AML-193 (cell line): ENCODE data around the gene GAS2L2.
"Not testable (repeated sequence)": the region's sequence is repeated elsewhere in the genome, so short reads cannot be mapped to it uniquely, and the experiment has no call there.

Experiments
- DNase-seq, 2 experiments: peaks; one replicate each; lab custom pipeline; 2025; lab: John Stamatoyannopoulos, UW

The GAS2L2 gene

DNA sequence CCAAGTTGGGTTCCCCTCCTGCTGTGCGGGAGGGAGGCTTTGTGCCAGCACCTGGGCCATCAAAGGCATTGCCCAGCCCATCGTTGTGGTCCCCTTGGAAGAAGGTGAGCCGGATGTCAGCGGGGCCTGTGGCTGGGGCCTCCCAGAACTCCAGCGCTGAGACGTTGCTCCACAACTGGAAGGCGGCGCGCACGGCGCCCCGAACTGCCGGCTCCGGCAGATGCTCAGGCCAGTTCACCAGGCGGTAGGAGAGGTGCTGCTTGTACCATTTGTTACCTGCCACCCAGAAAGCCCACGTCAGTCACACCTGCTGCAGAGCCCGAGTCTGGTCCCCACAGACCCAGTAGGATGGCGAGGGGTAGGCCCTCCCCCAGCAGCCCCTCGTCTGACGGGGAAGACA, 20.1 kb upstream of the GAS2L2 start:
- no peak for DNase-seq

DNA sequence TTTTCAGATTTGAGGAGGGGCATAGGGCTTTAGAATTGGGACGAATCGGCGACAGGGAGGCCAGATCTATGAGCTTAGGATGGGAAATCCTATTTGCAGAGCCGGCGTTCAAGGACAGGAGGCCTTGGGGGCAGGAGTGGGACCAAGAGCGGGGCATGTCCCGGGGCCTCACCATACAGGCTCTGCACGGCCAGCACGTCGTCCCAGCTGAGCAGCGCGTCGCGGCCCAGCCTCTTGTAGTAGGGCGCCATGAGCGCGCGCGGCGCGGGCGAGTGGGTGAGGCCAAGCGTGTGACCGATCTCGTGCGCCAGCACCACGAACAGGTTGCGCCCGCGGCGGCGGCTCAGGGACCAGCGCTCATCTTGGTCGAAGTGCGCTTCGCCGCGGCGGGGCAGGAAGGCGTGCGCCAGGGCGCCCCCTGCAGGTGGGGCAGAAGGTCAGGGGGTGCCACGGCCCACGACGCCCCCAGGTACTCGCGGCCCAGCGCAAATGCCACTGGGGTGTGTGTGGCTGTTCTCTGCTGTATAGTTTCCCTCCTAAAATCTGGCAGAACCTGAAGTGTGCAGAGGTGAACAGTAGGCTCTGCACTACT, 17.0 kb upstream of the GAS2L2 start:
- no peak for DNase-seq

GRCh38 chr17:35768797-35769196, 15.8 kb upstream of the GAS2L2 start:
- DNase-seq: no peak

- peak; percentile 72 for DNase-seq
Measured at GRCh38 chr17:35766903-35767510, 14.0 kb upstream of the GAS2L2 start.

GRCh38 chr17:35766489-35766877, 13.4 kb upstream of the GAS2L2 start:
- DNase-seq: no peak

- DNase-seq: no peak
Measured at GRCh38 chr17:35765756-35766488, 12.9 kb upstream of the GAS2L2 start.

DNA sequence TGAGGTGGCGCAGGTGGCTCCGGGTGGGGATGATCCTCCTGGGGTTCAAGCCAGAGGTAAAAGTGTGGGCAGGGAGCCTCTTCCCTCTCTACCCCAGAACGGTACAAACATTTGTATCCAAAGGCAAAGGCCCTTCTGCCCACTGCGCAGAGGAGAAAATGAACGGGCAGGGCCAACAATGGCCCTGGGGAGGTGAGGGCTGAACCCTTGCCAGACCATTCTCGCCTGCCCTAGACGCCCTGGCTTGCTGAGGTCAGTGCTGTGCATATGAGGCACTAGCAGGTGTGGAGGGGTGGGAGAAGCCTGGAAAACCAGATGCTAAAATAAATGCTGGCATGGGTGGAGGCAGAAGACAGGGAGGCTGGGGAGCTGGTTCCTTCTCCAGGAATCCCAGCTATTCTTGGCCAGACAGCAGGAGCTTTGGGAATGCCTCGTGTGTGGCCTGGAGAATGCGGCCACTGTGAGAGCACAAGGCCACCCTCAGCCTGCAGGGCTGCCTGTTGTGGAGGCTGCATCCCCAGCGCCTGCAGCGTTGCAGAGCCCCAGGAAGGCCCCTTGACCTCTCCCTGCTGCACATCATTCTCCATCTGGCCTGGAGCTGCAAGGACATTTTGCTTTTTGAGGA, 12.2 kb upstream of the GAS2L2 start:
- DNase-seq: no peak

DNA sequence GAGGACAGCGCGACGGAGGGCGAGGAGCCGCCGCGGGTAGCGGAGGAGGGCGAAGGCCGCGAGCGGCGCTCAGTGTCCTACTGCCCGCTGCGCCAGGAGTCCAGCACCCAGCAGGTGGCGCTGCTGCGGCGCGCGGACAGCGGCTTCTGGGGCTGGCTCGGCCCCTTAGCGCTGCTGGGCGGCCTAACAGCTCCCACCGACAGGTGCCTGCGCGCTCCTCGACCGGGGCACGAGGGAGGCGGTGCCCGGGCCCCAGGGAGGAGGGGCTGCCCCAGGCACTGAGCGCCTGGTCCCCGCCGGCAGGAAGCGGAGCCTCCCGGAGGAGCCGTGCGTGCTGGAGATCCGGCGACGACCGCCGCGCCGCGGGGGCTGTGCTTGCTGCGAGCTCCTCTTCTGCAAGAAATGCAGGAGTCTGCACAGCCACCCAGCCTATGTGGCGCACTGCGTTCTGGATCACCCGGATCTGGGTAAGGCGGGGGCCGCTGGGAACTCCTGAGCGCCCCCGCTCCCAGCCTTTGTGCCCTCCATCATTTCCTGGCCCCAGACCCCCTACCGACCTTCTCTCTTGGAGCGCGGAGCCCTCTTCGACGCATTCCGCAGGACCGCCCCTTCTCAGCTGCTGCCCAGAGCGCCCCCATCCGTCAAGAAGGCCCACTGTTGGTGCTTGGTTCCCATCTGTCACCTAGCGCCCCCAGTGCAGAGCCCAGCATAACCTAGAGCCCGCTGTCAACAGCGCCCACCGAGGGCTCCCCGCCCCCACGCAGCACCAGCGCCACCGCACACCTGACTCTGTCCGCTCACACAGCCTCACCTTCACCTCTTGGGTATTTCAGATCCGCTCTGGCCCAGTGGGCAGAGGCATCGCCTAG, 11.3 kb upstream of the GAS2L2 start:
- peak; percentile 91 to 94 for DNase-seq

DNA sequence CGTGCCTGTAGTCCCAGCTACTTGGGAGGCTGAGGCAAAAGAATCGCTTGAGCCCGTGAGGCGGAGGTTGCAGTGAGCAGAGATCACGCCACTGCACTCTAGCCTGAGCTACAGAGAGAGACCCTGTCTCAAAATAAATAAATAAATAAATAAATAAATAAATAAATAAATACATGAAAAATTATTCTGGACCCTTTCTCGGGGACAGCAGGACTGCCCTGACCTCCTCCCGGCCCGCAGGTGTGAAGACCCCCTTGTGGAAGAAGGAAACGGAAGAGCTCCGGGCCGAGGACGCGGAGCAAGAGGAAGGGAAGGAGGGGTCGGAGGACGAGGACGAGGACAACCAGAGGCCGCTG, 10.7 kb upstream of the GAS2L2 start:
- DNase-seq: no peak

DNA sequence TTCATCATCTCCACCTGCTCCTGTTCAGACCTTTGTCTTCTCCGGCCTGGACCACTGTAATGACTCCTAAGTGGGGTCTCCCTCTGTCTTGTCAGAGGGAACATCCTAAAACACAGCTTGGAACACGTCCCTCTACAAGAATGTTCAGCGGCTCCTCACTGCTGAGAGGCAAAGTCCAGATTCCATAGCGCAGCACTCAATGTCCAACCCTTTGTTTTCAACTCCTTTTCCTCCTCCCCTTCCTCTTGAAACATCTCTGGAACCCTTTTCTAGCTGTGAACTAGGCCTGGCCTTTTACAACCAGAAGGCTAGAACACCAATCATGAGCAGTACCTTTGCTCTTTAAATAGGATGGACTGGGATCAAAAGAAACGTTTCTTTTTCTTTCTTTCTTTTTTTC, 8.6 kb upstream of the GAS2L2 start:
- no peak for DNase-seq

DNA sequence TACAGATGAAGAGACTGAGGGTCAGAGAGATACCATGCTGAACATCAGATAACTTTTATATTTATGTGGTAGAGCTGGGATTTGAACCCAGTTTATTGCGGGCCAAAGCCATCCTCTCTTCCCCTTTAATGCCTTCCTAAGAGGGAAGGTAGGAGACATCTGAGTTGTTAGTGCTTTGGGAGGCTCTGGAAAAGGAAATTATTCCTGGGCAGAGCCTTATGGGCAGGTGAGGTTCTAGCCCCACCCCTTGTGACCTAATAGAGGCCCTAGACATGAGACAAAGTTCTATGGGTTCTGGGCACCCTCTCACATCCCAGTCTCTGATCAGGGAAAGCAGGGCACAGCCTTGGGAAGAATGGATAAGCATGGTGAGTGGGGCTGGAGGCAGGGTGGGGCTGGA, 7.5 kb upstream of the GAS2L2 start, which contains the start of gene C17orf50:
Gene C17orf50, plus strand, starts transcription at position 301 of the 400 bp plus-strand sequence. Its CDS starts 55 bp downstream, at position 356.
- DNase-seq: no peak

- no peak for DNase-seq
Measured at GRCh38 chr17:35757243-35757642, 4.2 kb upstream of the GAS2L2 start.

- no peak for DNase-seq
Measured at GRCh38 chr17:35752471-35752870, 568 bp downstream of the GAS2L2 start.

GRCh38 chr17:35751541-35751940, 1.5 kb downstream of the GAS2L2 start:
- not testable (repeated sequence) for DNase-seq

DNA sequence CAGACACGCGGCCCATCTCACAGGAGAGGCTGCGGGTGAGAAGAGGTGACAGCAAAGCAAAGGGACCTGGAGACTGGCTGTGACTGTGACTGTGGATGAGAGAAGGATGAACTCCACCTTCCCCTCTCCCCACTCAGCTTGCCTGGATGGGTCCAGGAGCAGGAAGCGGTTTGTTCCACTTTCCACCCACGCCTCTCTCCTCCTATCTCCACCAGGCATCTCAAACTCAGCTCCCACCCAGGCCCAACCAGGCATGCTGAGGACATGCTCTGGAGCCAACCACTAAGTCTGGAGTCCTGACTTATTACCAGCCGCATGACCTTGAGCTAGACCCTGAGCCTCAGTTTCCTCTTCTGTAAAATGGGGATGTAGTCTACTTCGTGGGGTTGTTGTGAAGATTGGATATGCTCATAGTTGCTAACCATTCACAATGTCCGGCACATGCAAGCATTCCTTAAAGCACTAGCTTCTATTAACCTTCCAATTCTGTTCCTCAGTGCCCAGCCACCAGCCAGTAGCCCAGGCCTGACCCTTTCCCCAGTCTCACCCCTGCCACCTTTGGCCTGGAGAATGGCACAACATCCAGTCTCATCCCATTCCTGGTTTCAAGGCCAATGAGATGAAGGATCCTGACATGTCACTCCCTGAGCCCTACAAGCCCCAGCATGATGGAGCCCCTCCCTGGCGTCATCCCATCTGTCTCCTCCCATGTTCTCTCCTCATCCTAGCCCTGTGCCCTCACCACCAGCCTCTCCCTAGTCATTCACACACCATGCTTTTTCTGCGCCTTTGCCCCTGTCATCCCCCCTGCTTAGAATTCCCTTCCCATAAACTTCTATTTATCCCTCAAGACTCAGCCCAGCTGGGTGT, 2.3 kb downstream of the GAS2L2 start:
- DNase-seq: no peak

DNA sequence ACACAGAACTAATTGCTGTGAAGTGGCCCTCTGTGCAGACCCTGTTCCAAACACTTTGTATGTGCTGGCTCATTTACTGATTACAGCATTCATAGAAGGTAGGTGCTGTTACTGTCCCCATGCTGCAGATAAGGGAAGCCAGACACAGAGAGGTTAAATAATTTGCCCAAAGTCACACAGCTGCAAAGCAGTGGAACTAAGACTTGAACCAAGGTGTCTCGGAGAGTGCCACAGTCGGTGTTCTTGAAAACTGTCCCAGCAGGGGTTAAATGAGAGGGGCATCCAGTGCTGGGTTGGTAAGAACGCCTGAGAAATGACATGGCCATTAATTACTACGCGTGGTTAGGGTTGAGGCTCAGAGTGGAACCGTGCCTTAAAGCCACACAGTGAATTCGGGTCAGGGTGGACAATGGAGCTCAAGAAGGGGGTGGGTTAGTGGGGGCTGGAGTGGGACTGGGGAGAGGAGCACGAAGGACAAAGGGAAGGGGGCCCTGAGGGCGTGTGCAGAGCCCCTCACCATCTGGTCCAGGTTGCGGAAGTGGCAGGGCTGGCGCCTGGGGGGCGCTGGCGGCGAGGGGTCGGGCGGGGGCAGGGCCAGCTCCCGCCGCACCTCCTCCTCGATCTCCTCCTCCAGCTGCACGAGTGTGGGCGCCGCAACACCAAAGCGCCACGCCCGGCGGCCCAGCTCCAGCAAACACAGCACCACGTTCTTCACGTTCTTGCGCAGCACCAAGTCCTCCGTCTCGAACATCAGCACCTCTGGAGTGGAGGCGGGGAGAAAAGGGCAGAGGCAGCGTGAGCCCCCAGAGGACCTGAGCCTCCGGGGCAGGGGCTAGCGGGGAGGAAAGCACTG, 3.3 kb downstream of the GAS2L2 start:
- no peak for DNase-seq

DNA sequence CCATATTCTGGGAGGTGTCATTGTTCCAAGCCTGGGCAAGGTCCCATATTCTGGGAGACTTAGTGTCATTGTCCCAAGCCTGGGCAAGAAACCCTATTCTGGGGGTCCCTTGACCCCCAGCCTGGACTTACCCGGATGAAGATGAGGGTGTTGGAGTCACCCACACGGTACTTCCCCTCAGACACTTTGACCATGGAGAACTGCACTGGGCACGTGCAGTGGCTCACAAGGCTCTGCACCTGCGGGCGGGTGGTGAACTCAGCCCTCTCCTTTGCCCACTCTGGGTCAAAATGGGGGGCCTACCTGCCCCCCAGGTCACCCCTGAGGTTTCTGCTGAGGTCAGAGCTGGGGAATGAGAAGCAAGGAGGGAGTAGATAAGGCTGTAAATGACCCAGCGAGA, 4.1 kb downstream of the GAS2L2 start:
- DNase-seq: no peak

- DNase-seq: no peak
Measured at GRCh38 chr17:35748341-35748841, 4.6 kb downstream of the GAS2L2 start.

DNA sequence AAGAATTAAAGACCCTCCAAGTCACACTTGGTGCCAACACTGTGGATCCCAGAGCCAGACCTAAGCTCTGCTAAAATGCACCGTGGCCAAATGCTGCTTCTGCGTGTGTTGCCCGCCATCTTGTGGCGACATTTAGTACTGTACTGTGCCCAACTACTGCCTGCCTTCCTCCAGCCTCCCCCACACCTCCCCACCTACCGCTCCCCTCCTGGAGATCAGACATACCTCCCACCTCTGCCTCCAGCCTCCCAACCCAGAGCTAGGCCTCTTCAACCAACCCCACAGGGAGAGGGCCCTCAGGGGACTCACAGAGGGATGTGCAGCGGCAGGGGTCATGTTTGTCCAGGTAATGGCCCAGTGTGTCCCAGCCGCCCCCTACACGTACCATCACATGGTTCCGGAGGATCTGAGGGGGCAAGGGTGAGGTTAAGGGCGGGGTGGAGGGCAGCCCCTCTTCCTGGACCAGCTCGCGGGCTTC, 5.5 kb downstream of the GAS2L2 start:
- DNase-seq: peak; percentile 71 to 76
